Neuronal stem cell (in vitro differentiated cells): ENCODE results near the gene NEK11.

Experiments
- DNase-seq: peaks from one replicate; pipeline ENCODE4 v3.0.0-alpha.2; 2013; ENCODE audit warnings: low spot score
- H2AFZ ChIP-seq: one replicate; pipeline ENCODE4 v1.6.1; 2013; ENCODE audit warnings: mild to moderate bottlenecking, low read length, inconsistent platforms
- H2AK5ac ChIP-seq: 2 replicates; pipeline ENCODE4 v1.6.1; 2013; ENCODE audit warnings: low read depth, mild to moderate bottlenecking, inconsistent platforms, low read length, moderate library complexity, mixed read lengths
- H2BK120ac ChIP-seq: 2 replicates; pipeline ENCODE4 v1.6.1; 2013; ENCODE audit warnings: low read depth, mild to moderate bottlenecking, inconsistent platforms, low read length, moderate library complexity, mixed read lengths
- H2BK12ac ChIP-seq: one replicate; pipeline ENCODE4 v1.6.1; 2013; ENCODE audit warnings: low read length, inconsistent platforms
- H2BK15ac ChIP-seq: 2 replicates; pipeline ENCODE4 v1.6.1; 2013; ENCODE audit warnings: mild to moderate bottlenecking, low read length, inconsistent platforms, mixed read lengths
- H2BK5ac ChIP-seq: one replicate; pipeline ENCODE4 v1.6.1; 2013; ENCODE audit warnings: inconsistent platforms, mild to moderate bottlenecking, low read length, moderate library complexity
- H3K14ac ChIP-seq: one replicate; pipeline ENCODE4 v1.6.1; 2013; ENCODE audit warnings: low read length, inconsistent platforms
- H3K18ac ChIP-seq: 2 replicates; pipeline ENCODE4 v1.6.1; 2013; ENCODE audit warnings: low read length, inconsistent platforms
- H3K23ac ChIP-seq: 2 replicates; pipeline ENCODE4 v1.6.1; 2013; ENCODE audit warnings: low read depth, mild to moderate bottlenecking, mixed read lengths, low read length, inconsistent platforms; ENCODE audit not compliant: poor library complexity
- H3K27ac ChIP-seq: replicated peaks from 3 replicates; pipeline ENCODE4 v1.5.1; 2013; ENCODE audit warnings: low read length, inconsistent platforms
- H3K27me3 ChIP-seq, 3 experiments: 2 replicates each; pipeline ENCODE4 v1.6.1; 2013; ENCODE audit warnings: low read length in 3 of 3, mild to moderate bottlenecking in 2 of 3, inconsistent platforms in 1 of 3, low read depth in 1 of 3, mixed read lengths in 1 of 3, moderate library complexity in 1 of 3; ENCODE audit not compliant: control insufficient read depth in 3 of 3, insufficient read depth in 3 of 3
- H3K36me3 ChIP-seq, 2 donors: replicated peaks in 1 of 2; 2 replicates each; pipeline ENCODE4 v1.6.1; 2013; ENCODE audit warnings: low read length in 2 of 2; ENCODE audit not compliant: control insufficient read depth in 2 of 2, insufficient read depth in 2 of 2
- H3K4ac ChIP-seq: 2 replicates; pipeline ENCODE4 v1.6.1; 2013; ENCODE audit warnings: inconsistent platforms, mild to moderate bottlenecking, low read length, moderate library complexity
- H3K4me1 ChIP-seq, 2 donors: 1 replicate in 1 of 2; 2 replicates in 1 of 2; pipeline ENCODE4 v1.6.1; 2013; ENCODE audit warnings: low read length in 2 of 2, low read depth in 1 of 2; ENCODE audit not compliant: control insufficient read depth in 2 of 2, insufficient read depth in 1 of 2
- H3K4me2 ChIP-seq: one replicate; pipeline ENCODE4 v1.6.1; 2013; ENCODE audit warnings: mild to moderate bottlenecking, low read length, inconsistent platforms; ENCODE audit not compliant: insufficient read depth, poor library complexity, severe bottlenecking
- H3K4me3 ChIP-seq, 2 donors: 2 replicates each; pipeline ENCODE4 v1.5.1; 2013; ENCODE audit warnings: low read length in 2 of 2, mild to moderate bottlenecking in 2 of 2, inconsistent platforms in 1 of 2, moderate library complexity in 1 of 2
- H3K79me1 ChIP-seq: one replicate; pipeline ENCODE4 v1.6.1; 2013; ENCODE audit warnings: low read depth, mild to moderate bottlenecking, inconsistent platforms, low read length, moderate library complexity
- H3K9ac ChIP-seq: one replicate; pipeline ENCODE4 v1.6.1; 2013; ENCODE audit warnings: mild to moderate bottlenecking, low read depth, low read length, inconsistent platforms; ENCODE audit not compliant: poor library complexity
- H3K9me3 ChIP-seq, 2 donors: replicated peaks in 1 of 2; 2 replicates each; pipeline versions ENCODE3 to v1.6.1; 2013; ENCODE audit warnings: low read length in 2 of 2, mild to moderate bottlenecking in 2 of 2, inconsistent platforms in 1 of 2, low read depth in 1 of 2, mixed read lengths in 1 of 2, moderate library complexity in 1 of 2; ENCODE audit not compliant: control insufficient read depth in 2 of 2, insufficient read depth in 1 of 2
- H4K8ac ChIP-seq: one replicate; pipeline ENCODE4 v1.6.1; 2013; ENCODE audit warnings: low read depth, mild to moderate bottlenecking, inconsistent platforms, low read length, moderate library complexity
- H4K91ac ChIP-seq: one replicate; pipeline ENCODE4 v1.6.1; 2013; ENCODE audit warnings: low read length, low read depth, mild to moderate bottlenecking, inconsistent platforms; ENCODE audit not compliant: poor library complexity
- WGBS, 2 donors: extraction: QIAGEN DNeasy Blood & Tissue Kit; methylation state at CpG; one replicate each; pipeline ENCODE4 v1.1.7; 2013; ENCODE audit warnings: missing lambda C conversion rate in 2 of 2, mixed read lengths in 1 of 2; ENCODE audit not compliant: insufficient read length in 2 of 2, insufficient replicate concordance in 1 of 2; ENCODE audit errors: extremely low coverage in 2 of 2; 5-methylcytosine and 5-hydroxymethylcytosine counted together

The NEK11 gene

DNA sequence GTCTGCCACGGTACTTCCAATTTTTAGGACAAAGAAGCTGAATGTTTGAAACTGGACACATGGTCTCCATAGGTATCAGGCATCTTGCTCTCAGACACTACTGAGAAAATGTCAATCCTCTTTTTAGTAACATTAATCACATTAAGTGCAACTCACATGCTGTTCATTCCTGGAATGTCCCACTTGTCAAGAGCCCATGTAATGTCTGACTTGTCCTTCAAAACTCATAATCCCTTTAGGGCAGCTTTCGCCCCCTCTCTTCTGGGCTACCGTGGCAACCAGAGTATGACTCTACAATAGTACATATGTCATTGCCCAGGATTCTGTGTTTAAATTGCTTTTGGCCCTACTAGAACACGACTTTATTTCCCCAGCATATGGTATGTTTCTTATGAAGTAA lies 367.2 kb downstream of the NEK11 start:
- no peak for DNase-seq
- Histone ChIP-seq H2BK15ac (no peak overlapping the region), H3K79me1 (no peaks in the 10 kb centered on the region), H3K9me3 (no peaks in the 10 kb centered on the region), H3K36me3 (no peaks in the 10 kb centered on the region), H3K18ac (no peak overlapping the region), H3K27ac (no peak overlapping the region), H3K27me3 (no peaks in the 10 kb centered on the region), H3K9ac (no peak overlapping the region), H3K4ac (no peak overlapping the region), H2BK120ac (no peak overlapping the region), H3K23ac (no peak overlapping the region), H3K4me2 (no peak overlapping the region), H2BK5ac (no peak overlapping the region), H3K14ac (no peak overlapping the region), H3K4me3 (no peak overlapping the region), H2AFZ (no peak overlapping the region), H3K4me1 (no peaks in the 10 kb centered on the region), H2BK12ac (no peak overlapping the region), H2AK5ac (no peak overlapping the region), H4K91ac (no peak overlapping the region), H4K8ac (no peak overlapping the region)
- no CpG with 5 or more reads among the region's 4 CpGs for WGBS, 2 donors

DNA sequence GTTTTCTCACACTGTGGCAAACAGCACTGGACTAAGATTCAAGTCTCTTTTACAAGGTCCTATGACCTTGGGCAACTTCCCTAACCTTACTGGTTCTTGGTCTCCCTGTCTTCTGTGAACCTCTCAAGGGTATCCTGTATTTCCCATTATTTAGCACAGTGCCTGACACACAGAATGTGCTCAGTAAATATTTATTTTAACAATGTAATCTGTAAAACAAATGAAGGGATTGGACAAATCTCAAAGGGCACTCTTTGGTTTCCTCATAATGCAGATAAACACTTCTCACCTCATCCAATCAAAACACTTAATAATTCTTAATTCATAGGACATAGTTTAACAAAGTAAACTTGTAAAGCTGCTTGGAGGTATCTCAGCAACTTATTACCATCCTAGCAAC lies 367.7 kb downstream of the NEK11 start:
- no peak overlapping the region for H3K4ac ChIP-seq
- no peak overlapping the region for H2BK5ac ChIP-seq
- no peak overlapping the region for H3K4me2 ChIP-seq
- no peaks in the 10 kb centered on the region for H3K36me3 ChIP-seq
- H2AK5ac ChIP-seq, result no peak overlapping the region
- no peak overlapping the region for H2BK12ac ChIP-seq
- no peak overlapping the region for H3K4me3 ChIP-seq
- H4K8ac ChIP-seq, result no peak overlapping the region
- no peaks in the 10 kb centered on the region for H3K9me3 ChIP-seq
- H3K4me1 ChIP-seq, result no peaks in the 10 kb centered on the region
- H3K27ac ChIP-seq, result no peak overlapping the region
- no peak overlapping the region for H2BK120ac ChIP-seq
- no peak overlapping the region for H3K18ac ChIP-seq
- H3K79me1 ChIP-seq, result no peaks in the 10 kb centered on the region
- no peak overlapping the region for H3K23ac ChIP-seq
- no peaks in the 10 kb centered on the region for H3K27me3 ChIP-seq
- no peak overlapping the region for H4K91ac ChIP-seq
- no peak overlapping the region for H2AFZ ChIP-seq
- DNase-seq, result no peak
- no peak overlapping the region for H3K14ac ChIP-seq
- no peak overlapping the region for H3K9ac ChIP-seq
- no peak overlapping the region for H2BK15ac ChIP-seq

DNA sequence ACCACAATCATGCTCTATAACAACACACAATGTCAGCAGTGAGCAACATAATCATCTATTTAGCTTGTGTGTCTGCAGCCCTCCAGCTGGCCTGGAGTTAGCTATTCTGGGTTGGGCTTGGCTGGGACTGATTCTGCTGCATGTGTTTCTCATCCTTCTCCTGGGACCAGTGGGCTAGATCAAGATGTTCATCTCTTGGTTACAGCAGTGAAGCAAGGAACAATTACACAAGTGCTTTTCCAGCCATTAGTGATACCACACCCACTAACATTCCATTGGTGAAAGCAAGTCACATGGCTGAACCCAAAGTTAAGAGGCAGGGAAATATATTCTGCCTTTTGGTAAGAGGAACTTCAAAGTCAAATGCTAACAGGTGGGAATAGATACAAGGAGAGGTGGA lies 369.5 kb downstream of the NEK11 start:
- Histone ChIP-seq H3K4me2 (no peak overlapping the region), H3K79me1 (no peaks in the 10 kb centered on the region), H2BK5ac (no peak overlapping the region), H2BK15ac (no peak overlapping the region), H2BK120ac (no peak overlapping the region), H3K18ac (no peak overlapping the region), H3K27me3 (no peaks in the 10 kb centered on the region), H2AK5ac (no peak overlapping the region), H2BK12ac (no peak overlapping the region), H3K4me3 (no peak overlapping the region), H3K27ac (no peak overlapping the region), H3K4ac (no peak overlapping the region), H3K4me1 (no peaks in the 10 kb centered on the region), H3K9ac (no peak overlapping the region), H4K8ac (no peak overlapping the region), H3K36me3 (no peaks in the 10 kb centered on the region), H2AFZ (no peak overlapping the region), H4K91ac (no peak overlapping the region), H3K23ac (no peak overlapping the region), H3K14ac (no peak overlapping the region), H3K9me3 (no peaks in the 10 kb centered on the region)
- DNase-seq, result no peak

DNA sequence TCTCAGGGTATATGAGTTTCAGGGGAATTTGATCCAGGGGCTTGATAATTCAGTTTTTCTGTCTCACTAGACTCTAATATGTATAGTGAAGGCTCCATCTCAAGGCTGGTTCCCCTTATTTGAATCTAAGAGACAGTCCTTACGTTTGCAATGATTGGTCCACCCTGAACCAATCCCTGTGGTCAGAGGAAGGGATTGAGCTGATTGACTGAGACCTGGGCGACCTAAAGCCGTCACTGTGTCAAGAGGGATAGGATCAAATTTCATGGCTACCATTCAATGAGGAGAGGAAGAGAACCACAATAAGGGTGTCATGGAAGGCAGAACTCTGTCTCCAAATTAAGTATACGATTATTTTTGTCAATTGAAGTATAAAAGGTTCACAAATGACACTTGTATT lies 371.2 kb downstream of the NEK11 start:
- no peak overlapping the region for H2BK120ac ChIP-seq
- H3K18ac ChIP-seq, result no peak overlapping the region
- no peaks in the 10 kb centered on the region for H3K79me1 ChIP-seq
- H3K27me3 ChIP-seq, result no peaks in the 10 kb centered on the region
- H2BK15ac ChIP-seq, result no peak overlapping the region
- no peaks in the 10 kb centered on the region for H3K9me3 ChIP-seq
- no peak overlapping the region for H4K8ac ChIP-seq
- WGBS, 2 donors, result no CpG with 5 or more reads among the region's 4 CpGs
- no peaks in the 10 kb centered on the region for H3K4me1 ChIP-seq
- no peak overlapping the region for H3K9ac ChIP-seq
- no peak for DNase-seq
- no peak overlapping the region for H3K4me2 ChIP-seq
- H3K36me3 ChIP-seq, result no peaks in the 10 kb centered on the region
- no peak overlapping the region for H2AK5ac ChIP-seq
- no peak overlapping the region for H3K4me3 ChIP-seq
- H2AFZ ChIP-seq, result no peak overlapping the region
- no peak overlapping the region for H4K91ac ChIP-seq
- no peak overlapping the region for H2BK12ac ChIP-seq
- H3K27ac ChIP-seq, result no peak overlapping the region
- no peak overlapping the region for H3K23ac ChIP-seq
- H3K14ac ChIP-seq, result no peak overlapping the region
- no peak overlapping the region for H2BK5ac ChIP-seq
- H3K4ac ChIP-seq, result no peak overlapping the region
